Right atrium auricular region (tissue), 2 donors: ENCODE data around the gene CDYL. TPM values are rescaled to one million over a fixed set of nuclear protein-coding genes. Genes with fewer than 3 reads are reported as not detected.

ENCODE experiments used
- DNase-seq: peaks from one replicate; pipeline ENCODE4 v3.0.0-alpha.2; 2019; ENCODE audit warnings: low spot score
- H3K27ac ChIP-seq, 2 donors: fragments of 200-600 bp; sonication (generic); 1 replicate in 1 of 2; 2 replicates in 1 of 2; pipeline ENCODE4 v1.5.1; 2016 to 2019
- H3K27me3 ChIP-seq, 2 donors: fragments of 200-600 bp; sonication (generic); one replicate each; pipeline versions ENCODE4 v1.5.1 to v1.6.0; 2017 to 2019
- H3K36me3 ChIP-seq: fragments of 200-600 bp; sonication (generic); one replicate; pipeline ENCODE4 v1.5.1; 2016
- H3K4me1 ChIP-seq, 2 donors: fragments of 200-600 bp; sonication (generic); one replicate each; pipeline versions ENCODE4 v1.5.1 to v1.6.0; 2017 to 2019
- H3K4me3 ChIP-seq, 2 donors: fragments of 200-600 bp; sonication (generic); 1 replicate in 1 of 2; 2 replicates in 1 of 2; pipeline ENCODE4 v1.5.1; 2017 to 2019; ENCODE audit warnings: mild to moderate bottlenecking in 1 of 2, moderate library complexity in 1 of 2
- H3K9me3 ChIP-seq, 2 donors: fragments of 200-600 bp; sonication (generic); one replicate each; pipeline ENCODE4 v1.5.1; 2019
- total RNA-seq, 2 donors: library from RNA; depleted of rRNA; stranded (reverse); fragments of >200 nt; gene quantifications; one replicate each; pipeline ENCODE4 v1.1.0, GENCODE V29; 2016
- TF ChIP-seq, protein P1 (sequence below), 2 donors: fragments of 200-600 bp; sonication (generic); IDR thresholded peaks; one replicate each; pipeline ENCODE4 v1.5.1; 2019; ENCODE audit warnings: antibody characterized with exemption in 2 of 2

Gene CDYL
- total RNA-seq, 2 donors from 2014 or later: 23.7 to 28.9 TPM

DNA sequence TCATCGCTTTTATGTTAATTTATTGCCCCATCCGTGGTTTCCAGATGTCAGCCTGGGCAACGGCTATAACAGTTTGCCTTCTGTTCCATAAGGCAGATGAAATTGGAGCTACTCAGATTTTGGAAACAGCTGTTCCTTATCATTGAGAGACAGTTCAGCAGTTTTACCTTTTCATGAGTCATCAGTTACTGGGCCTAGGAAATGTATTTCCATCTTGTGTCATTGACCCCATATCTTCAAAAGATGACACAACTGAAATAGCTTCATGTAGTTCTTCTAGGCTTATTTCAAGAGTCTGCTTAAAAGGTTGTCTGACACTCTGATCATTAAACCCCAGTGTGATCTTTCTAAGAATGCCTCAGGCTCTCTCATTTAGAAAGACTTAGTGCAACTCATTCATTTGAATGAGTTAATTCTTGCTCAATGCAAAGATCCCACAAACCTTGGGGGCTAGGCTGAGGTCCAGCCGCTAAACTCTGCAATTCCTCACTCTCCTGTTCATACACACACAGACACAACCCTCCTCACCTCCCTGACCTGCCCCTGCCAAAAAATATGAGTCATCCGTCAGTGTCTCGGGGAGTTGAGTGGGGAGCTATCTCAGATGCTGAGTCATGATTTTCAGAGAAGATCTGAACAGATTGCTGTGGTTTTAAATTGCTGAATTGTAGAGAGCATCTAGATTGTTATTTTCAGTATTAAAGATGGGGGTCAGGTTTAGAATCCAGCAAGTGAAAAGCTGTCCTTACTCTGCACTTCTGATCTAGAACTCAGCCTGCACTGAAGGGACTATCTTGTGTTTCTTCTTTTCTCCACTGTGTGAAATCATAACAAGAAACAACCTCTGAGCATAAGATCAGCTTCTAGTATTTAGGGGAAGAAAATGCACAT, 165.8 kb downstream of the CDYL start:
- TF ChIP-seq, protein P1, sequence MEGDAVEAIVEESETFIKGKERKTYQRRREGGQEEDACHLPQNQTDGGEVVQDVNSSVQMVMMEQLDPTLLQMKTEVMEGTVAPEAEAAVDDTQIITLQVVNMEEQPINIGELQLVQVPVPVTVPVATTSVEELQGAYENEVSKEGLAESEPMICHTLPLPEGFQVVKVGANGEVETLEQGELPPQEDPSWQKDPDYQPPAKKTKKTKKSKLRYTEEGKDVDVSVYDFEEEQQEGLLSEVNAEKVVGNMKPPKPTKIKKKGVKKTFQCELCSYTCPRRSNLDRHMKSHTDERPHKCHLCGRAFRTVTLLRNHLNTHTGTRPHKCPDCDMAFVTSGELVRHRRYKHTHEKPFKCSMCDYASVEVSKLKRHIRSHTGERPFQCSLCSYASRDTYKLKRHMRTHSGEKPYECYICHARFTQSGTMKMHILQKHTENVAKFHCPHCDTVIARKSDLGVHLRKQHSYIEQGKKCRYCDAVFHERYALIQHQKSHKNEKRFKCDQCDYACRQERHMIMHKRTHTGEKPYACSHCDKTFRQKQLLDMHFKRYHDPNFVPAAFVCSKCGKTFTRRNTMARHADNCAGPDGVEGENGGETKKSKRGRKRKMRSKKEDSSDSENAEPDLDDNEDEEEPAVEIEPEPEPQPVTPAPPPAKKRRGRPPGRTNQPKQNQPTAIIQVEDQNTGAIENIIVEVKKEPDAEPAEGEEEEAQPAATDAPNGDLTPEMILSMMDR (IDR thresholded peaks at IDR 0.05): no peak
- no peak for DNase-seq
- H3K27me3 ChIP-seq: no peaks in the 10 kb centered on the region

DNA sequence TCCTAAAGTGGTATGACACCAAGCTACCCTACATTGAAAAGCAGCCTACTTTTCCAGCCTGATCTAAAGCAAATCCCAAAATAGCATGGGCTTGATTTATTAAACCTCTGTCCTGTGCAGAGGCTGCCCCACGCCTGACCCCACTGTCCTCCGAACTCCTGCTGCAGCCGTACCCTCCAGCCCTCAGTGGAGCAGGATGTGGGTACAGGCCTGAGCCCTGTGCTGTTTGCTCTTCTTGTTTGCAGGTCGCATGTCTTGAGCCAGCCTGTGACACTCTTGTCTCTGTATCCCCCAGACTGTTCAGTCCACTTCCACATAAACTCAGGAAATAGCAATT, 166.4 kb downstream of the CDYL start:
- H3K27ac ChIP-seq: no peak overlapping the region
- no peaks in the 10 kb centered on the region for H3K9me3 ChIP-seq
- no peaks in the 10 kb centered on the region for H3K36me3 ChIP-seq
- no peaks in the 10 kb centered on the region for H3K27me3 ChIP-seq
- no peak overlapping the region for H3K4me3 ChIP-seq
- peaks cover 0 to 22% of the 10 kb centered on the region in 2 donors for H3K4me1 ChIP-seq
- TF ChIP-seq, protein P1 (IDR thresholded peaks at IDR 0.05): no peak
- no peak for DNase-seq

More for the DNA sequence above, 165.8 kb downstream of the CDYL start:
- H3K4me1 ChIP-seq: peaks cover 0 to 22% of the 10 kb centered on the region in 2 donors
- no peaks in the 10 kb centered on the region for H3K36me3 ChIP-seq
- H3K4me3 ChIP-seq: no peak overlapping the region
- H3K9me3 ChIP-seq: no peaks in the 10 kb centered on the region
- no peak overlapping the region for H3K27ac ChIP-seq

DNA sequence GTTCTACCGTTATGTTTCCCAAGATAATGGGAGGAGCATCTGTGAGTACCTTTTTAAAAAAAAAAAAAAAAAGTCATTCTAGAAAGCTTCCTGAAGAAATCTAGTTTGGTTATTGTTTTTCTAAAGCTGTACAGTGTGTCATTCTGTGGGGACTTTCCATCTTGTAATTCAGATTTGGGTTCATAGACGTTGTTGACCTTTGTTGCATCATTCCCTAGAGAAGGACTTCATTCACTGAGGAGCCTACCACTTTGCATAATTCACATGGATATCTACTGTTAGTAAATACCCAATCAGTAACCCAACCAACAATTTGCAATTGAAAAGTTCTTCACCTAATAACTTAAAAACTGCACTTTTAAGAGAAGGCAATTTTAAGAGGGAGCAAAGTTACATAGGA, 167.5 kb downstream of the CDYL start:
- H3K4me1 ChIP-seq: peaks cover 0 to 22% of the 10 kb centered on the region in 2 donors
- TF ChIP-seq, protein P1 (IDR thresholded peaks at IDR 0.05): no peak
- H3K27ac ChIP-seq: no peak overlapping the region
- H3K36me3 ChIP-seq: no peaks in the 10 kb centered on the region
- H3K27me3 ChIP-seq: no peaks in the 10 kb centered on the region
- no peaks in the 10 kb centered on the region for H3K9me3 ChIP-seq
- DNase-seq: no peak
- H3K4me3 ChIP-seq: no peak overlapping the region

DNA sequence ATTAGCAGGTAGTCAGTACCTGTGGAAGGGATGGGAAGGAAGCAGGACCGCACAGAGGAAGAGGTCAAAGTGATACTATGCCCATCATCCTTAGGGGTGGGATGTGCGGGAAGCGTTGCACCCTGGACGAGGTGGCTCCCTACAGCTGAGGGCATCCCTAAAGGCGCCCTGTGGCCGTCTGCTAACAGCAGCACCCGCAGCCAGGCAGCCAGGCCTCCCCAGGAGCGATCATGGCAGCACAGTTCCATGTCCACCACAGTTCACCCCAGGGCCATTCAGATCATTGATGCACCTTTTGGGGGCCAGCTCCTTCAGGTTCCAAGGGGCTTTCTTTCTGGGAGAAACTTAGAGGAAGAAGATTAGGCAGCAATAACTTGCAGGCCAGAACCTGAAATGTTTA, 168.1 kb downstream of the CDYL start:
- H3K27ac ChIP-seq: no peak overlapping the region
- H3K36me3 ChIP-seq: no peaks in the 10 kb centered on the region
- TF ChIP-seq, protein P1 (IDR thresholded peaks at IDR 0.05): no peak
- H3K4me3 ChIP-seq: no peak overlapping the region
- no peak for DNase-seq
- no peaks in the 10 kb centered on the region for H3K27me3 ChIP-seq
- no peaks in the 10 kb centered on the region for H3K9me3 ChIP-seq
- peaks cover 0 to 22% of the 10 kb centered on the region in 2 donors for H3K4me1 ChIP-seq

DNA sequence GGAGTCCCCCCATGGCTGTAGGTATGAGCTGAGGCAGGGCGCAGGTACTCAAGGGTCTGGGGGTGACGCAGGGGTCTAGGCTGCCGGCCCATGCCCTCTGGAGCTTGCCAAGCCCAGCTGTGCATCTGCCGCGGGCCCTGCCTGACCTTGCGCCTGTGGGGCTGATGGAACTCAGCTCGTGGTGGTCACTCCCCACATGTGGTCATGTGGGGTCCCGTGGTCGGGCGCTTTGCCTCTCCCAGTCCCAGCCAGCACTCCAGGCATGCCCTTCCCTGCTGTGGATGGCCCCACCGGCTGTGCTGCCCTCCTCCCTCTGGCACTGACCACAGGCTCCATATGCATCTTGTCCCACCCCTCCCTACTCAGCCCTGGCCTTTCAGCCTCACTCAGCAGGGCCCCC, 170.3 kb downstream of the CDYL start:
- TF ChIP-seq, protein P1 (IDR thresholded peaks at IDR 0.05): no peak
- Histone ChIP-seq H3K27me3 (no peaks in the 10 kb centered on the region), H3K36me3 (peaks cover 5% of the 10 kb centered on the region), H3K4me1 (peaks cover 0 to 16% of the 10 kb centered on the region in 2 donors), H3K4me3 (no peak overlapping the region), H3K9me3 (no peaks in the 10 kb centered on the region), H3K27ac (no peak overlapping the region)
- DNase-seq: no peak
